ENCODE results near the gene MAGI2. TPM values are rescaled to one million over a fixed set of nuclear protein-coding genes. Genes with fewer than 3 reads are reported as not detected.

Gene MAGI2
- polyA plus RNA-seq, 2 donors = 0.67 to 0.79 TPM

- Histone ChIP-seq H3K9me3 (ENCODE audit: control insufficient read depth in 2 of 2, insufficient read depth in 1 of 2, low read depth in 1 of 2, low read length in 1 of 2) (no peaks in the 10 kb centered on the region), H3K36me3 (ENCODE audit: control insufficient read depth in 2 of 2, insufficient read depth in 2 of 2, low read length in 1 of 2) (no peaks in the 10 kb centered on the region), H3K4me3 (ENCODE audit: low read depth in 1 of 2, low read length in 2 of 2) (no peak overlapping the region), H3K27me3 (ENCODE audit: control insufficient read depth in 1 of 2, insufficient read depth in 2 of 2, low read length in 2 of 2) (no peaks in the 10 kb centered on the region), H3K27ac (ENCODE audit: low read depth in 2 of 2, low read length in 1 of 2) (no peak overlapping the region), H3K4me1 (ENCODE audit: control insufficient read depth in 2 of 2, insufficient read depth in 2 of 2, low read length in 1 of 2) (no peaks in the 10 kb centered on the region)
- WGBS, 2 donors = 56 to 60% methylated on average over 2 of the region's 2 CpGs
Observed at GRCh38 chr7:78398576-78398975, 1054.9 kb downstream of the MAGI2 start.

- H3K27me3 ChIP-seq (ENCODE audit: control insufficient read depth in 1 of 2, insufficient read depth in 2 of 2, low read length in 2 of 2) = no peaks in the 10 kb centered on the region
- WGBS, 2 donors = 89% methylated on average over 5 of the region's 5 CpGs
- H3K27ac ChIP-seq (ENCODE audit: low read depth in 2 of 2, low read length in 1 of 2) = no peak overlapping the region
- H3K9me3 ChIP-seq (ENCODE audit: control insufficient read depth in 2 of 2, insufficient read depth in 1 of 2, low read depth in 1 of 2, low read length in 1 of 2) = no peaks in the 10 kb centered on the region
- no peak overlapping the region for H3K4me3 ChIP-seq (ENCODE audit: low read depth in 1 of 2, low read length in 2 of 2)
- H3K4me1 ChIP-seq (ENCODE audit: control insufficient read depth in 2 of 2, insufficient read depth in 2 of 2, low read length in 1 of 2) = no peaks in the 10 kb centered on the region
- H3K36me3 ChIP-seq (ENCODE audit: control insufficient read depth in 2 of 2, insufficient read depth in 2 of 2, low read length in 1 of 2) = no peaks in the 10 kb centered on the region
Observed at GRCh38 chr7:78398081-78398480, 1055.4 kb downstream of the MAGI2 start.

GRCh38 chr7:78396210-78396609 lies 1057.3 kb downstream of the MAGI2 start:
- H3K27ac ChIP-seq (ENCODE audit: low read depth in 2 of 2, low read length in 1 of 2) = no peak overlapping the region
- no peaks in the 10 kb centered on the region for H3K27me3 ChIP-seq (ENCODE audit: control insufficient read depth in 1 of 2, insufficient read depth in 2 of 2, low read length in 2 of 2)
- 72 to 78% methylated on average over 3 of the region's 3 CpGs for WGBS, 2 donors
- no peak overlapping the region for H3K4me3 ChIP-seq (ENCODE audit: low read depth in 1 of 2, low read length in 2 of 2)
- H3K4me1 ChIP-seq (ENCODE audit: control insufficient read depth in 2 of 2, insufficient read depth in 2 of 2, low read length in 1 of 2) = no peaks in the 10 kb centered on the region
- H3K9me3 ChIP-seq (ENCODE audit: control insufficient read depth in 2 of 2, insufficient read depth in 1 of 2, low read depth in 1 of 2, low read length in 1 of 2) = no peaks in the 10 kb centered on the region
- H3K36me3 ChIP-seq (ENCODE audit: control insufficient read depth in 2 of 2, insufficient read depth in 2 of 2, low read length in 1 of 2) = no peaks in the 10 kb centered on the region

GRCh38 chr7:78395298-78396036 lies 1058.0 kb downstream of the MAGI2 start:
- WGBS, 2 donors = 90% methylated on average over 2 of the region's 2 CpGs
- H3K27ac ChIP-seq (ENCODE audit: low read depth in 2 of 2, low read length in 1 of 2) = no peak overlapping the region
- no peaks in the 10 kb centered on the region for H3K27me3 ChIP-seq (ENCODE audit: control insufficient read depth in 1 of 2, insufficient read depth in 2 of 2, low read length in 2 of 2)

GRCh38 chr7:78389022-78389421 lies 1064.4 kb downstream of the MAGI2 start:
- Histone ChIP-seq H3K36me3 (ENCODE audit: control insufficient read depth in 2 of 2, insufficient read depth in 2 of 2, low read length in 1 of 2) (no peaks in the 10 kb centered on the region), H3K27me3 (ENCODE audit: control insufficient read depth in 1 of 2, insufficient read depth in 2 of 2, low read length in 2 of 2) (no peaks in the 10 kb centered on the region), H3K4me3 (ENCODE audit: low read depth in 1 of 2, low read length in 2 of 2) (no peak overlapping the region), H3K9me3 (ENCODE audit: control insufficient read depth in 2 of 2, insufficient read depth in 1 of 2, low read depth in 1 of 2, low read length in 1 of 2) (no peaks in the 10 kb centered on the region), H3K4me1 (ENCODE audit: control insufficient read depth in 2 of 2, insufficient read depth in 2 of 2, low read length in 1 of 2) (no peaks in the 10 kb centered on the region), H3K27ac (ENCODE audit: low read depth in 2 of 2, low read length in 1 of 2) (no peak overlapping the region)
- 73 to 74% methylated on average over 4 of the region's 4 CpGs for WGBS, 2 donors

More at GRCh38 chr7:78395298-78396036, 1058.0 kb downstream of the MAGI2 start:
- no peaks in the 10 kb centered on the region for H3K4me1 ChIP-seq (ENCODE audit: control insufficient read depth in 2 of 2, insufficient read depth in 2 of 2, low read length in 1 of 2)
- H3K36me3 ChIP-seq (ENCODE audit: control insufficient read depth in 2 of 2, insufficient read depth in 2 of 2, low read length in 1 of 2) = no peaks in the 10 kb centered on the region
- no peaks in the 10 kb centered on the region for H3K9me3 ChIP-seq (ENCODE audit: control insufficient read depth in 2 of 2, insufficient read depth in 1 of 2, low read depth in 1 of 2, low read length in 1 of 2)
- no peak overlapping the region for H3K4me3 ChIP-seq (ENCODE audit: low read depth in 1 of 2, low read length in 2 of 2)

GRCh38 chr7:78386520-78386919 lies 1066.9 kb downstream of the MAGI2 start:
- H3K9me3 ChIP-seq (ENCODE audit: control insufficient read depth in 2 of 2, insufficient read depth in 1 of 2, low read depth in 1 of 2, low read length in 1 of 2) = no peaks in the 10 kb centered on the region
- WGBS, 2 donors = 81 to 87% methylated on average over 2 of the region's 2 CpGs

GRCh38 chr7:78383096-78383880 lies 1070.2 kb downstream of the MAGI2 start:
- H3K36me3 ChIP-seq (ENCODE audit: control insufficient read depth in 2 of 2, insufficient read depth in 2 of 2, low read length in 1 of 2) = no peaks in the 10 kb centered on the region
- no peaks in the 10 kb centered on the region for H3K9me3 ChIP-seq (ENCODE audit: control insufficient read depth in 2 of 2, insufficient read depth in 1 of 2, low read depth in 1 of 2, low read length in 1 of 2)
- no peaks in the 10 kb centered on the region for H3K27me3 ChIP-seq (ENCODE audit: control insufficient read depth in 1 of 2, insufficient read depth in 2 of 2, low read length in 2 of 2)
- 75 to 76% methylated on average over 4 of the region's 4 CpGs for WGBS, 2 donors
- no peak overlapping the region for H3K27ac ChIP-seq (ENCODE audit: low read depth in 2 of 2, low read length in 1 of 2)
- H3K4me3 ChIP-seq (ENCODE audit: low read depth in 1 of 2, low read length in 2 of 2) = no peak overlapping the region
- no peaks in the 10 kb centered on the region for H3K4me1 ChIP-seq (ENCODE audit: control insufficient read depth in 2 of 2, insufficient read depth in 2 of 2, low read length in 1 of 2)

More at GRCh38 chr7:78386520-78386919, 1066.9 kb downstream of the MAGI2 start:
- Histone ChIP-seq H3K4me3 (ENCODE audit: low read depth in 1 of 2, low read length in 2 of 2) (no peak overlapping the region), H3K36me3 (ENCODE audit: control insufficient read depth in 2 of 2, insufficient read depth in 2 of 2, low read length in 1 of 2) (no peaks in the 10 kb centered on the region), H3K4me1 (ENCODE audit: control insufficient read depth in 2 of 2, insufficient read depth in 2 of 2, low read length in 1 of 2) (no peaks in the 10 kb centered on the region), H3K27me3 (ENCODE audit: control insufficient read depth in 1 of 2, insufficient read depth in 2 of 2, low read length in 2 of 2) (no peaks in the 10 kb centered on the region), H3K27ac (ENCODE audit: low read depth in 2 of 2, low read length in 1 of 2) (no peak overlapping the region)

- Histone ChIP-seq H3K4me3 (ENCODE audit: low read depth in 1 of 2, low read length in 2 of 2) (no peak overlapping the region), H3K4me1 (ENCODE audit: control insufficient read depth in 2 of 2, insufficient read depth in 2 of 2, low read length in 1 of 2) (no peaks in the 10 kb centered on the region), H3K9me3 (ENCODE audit: control insufficient read depth in 2 of 2, insufficient read depth in 1 of 2, low read depth in 1 of 2, low read length in 1 of 2) (no peaks in the 10 kb centered on the region), H3K27me3 (ENCODE audit: control insufficient read depth in 1 of 2, insufficient read depth in 2 of 2, low read length in 2 of 2) (no peaks in the 10 kb centered on the region), H3K36me3 (ENCODE audit: control insufficient read depth in 2 of 2, insufficient read depth in 2 of 2, low read length in 1 of 2) (no peaks in the 10 kb centered on the region), H3K27ac (ENCODE audit: low read depth in 2 of 2, low read length in 1 of 2) (no peak overlapping the region)
- WGBS, 2 donors = 86 to 91% methylated on average over 1 of the region's 1 CpG
Observed at GRCh38 chr7:78379148-78379547, 1074.3 kb downstream of the MAGI2 start.

GRCh38 chr7:78377532-78377931 lies 1075.9 kb downstream of the MAGI2 start:
- no peaks in the 10 kb centered on the region for H3K9me3 ChIP-seq (ENCODE audit: control insufficient read depth in 2 of 2, insufficient read depth in 1 of 2, low read depth in 1 of 2, low read length in 1 of 2)
- no peaks in the 10 kb centered on the region for H3K4me1 ChIP-seq (ENCODE audit: control insufficient read depth in 2 of 2, insufficient read depth in 2 of 2, low read length in 1 of 2)
- WGBS, 2 donors = 84 to 96% methylated on average over 1 of the region's 1 CpG
- no peak overlapping the region for H3K27ac ChIP-seq (ENCODE audit: low read depth in 2 of 2, low read length in 1 of 2)
- no peaks in the 10 kb centered on the region for H3K36me3 ChIP-seq (ENCODE audit: control insufficient read depth in 2 of 2, insufficient read depth in 2 of 2, low read length in 1 of 2)
- H3K27me3 ChIP-seq (ENCODE audit: control insufficient read depth in 1 of 2, insufficient read depth in 2 of 2, low read length in 2 of 2) = no peaks in the 10 kb centered on the region
- H3K4me3 ChIP-seq (ENCODE audit: low read depth in 1 of 2, low read length in 2 of 2) = no peak overlapping the region
